Stimulated activated CD4-positive, alpha-beta T cell treated with anti-CD3 and anti-CD28 coated beads, Interleukin-1b, Interleukin-23, amount 100 ng/mL, for 24 hours (primary cell): ENCODE measurements around the gene ITGB7.
A peak's percentile ranks its signal among the peaks of the same experiment; 100 is the strongest.

ENCODE experiments used
- DNase-seq, 4 experiments: peaks; one replicate each; pipeline ENCODE4 v3.0.0-alpha.2; 2020; ENCODE audit warnings: low read depth in 4 of 4, low spot score in 1 of 4

Gene ITGB7

GRCh38 chr12:53231921-53232645 lies 25.0 kb upstream of the ITGB7 start, which contains the start of gene RARG:
Gene RARG, minus strand, starts transcription at chr12:53232209. Its CDS starts 4,664 bp downstream, at chr12:53227545.
- DNase-seq: peak in 2 of 4 experiments; percentile 56 to 67

- no peak for DNase-seq
These were observed 24.5 kb upstream of the ITGB7 start for GRCh38 chr12:53231671-53231920.

- no peak for DNase-seq
These were observed 23.2 kb upstream of the ITGB7 start for GRCh38 chr12:53230108-53230845.

GRCh38 chr12:53229454-53229853 lies 22.4 kb upstream of the ITGB7 start:
- no peak for DNase-seq

GRCh38 chr12:53227836-53228235 lies 20.8 kb upstream of the ITGB7 start:
- DNase-seq: no peak

GRCh38 chr12:53227341-53227740 lies 20.3 kb upstream of the ITGB7 start:
- DNase-seq: no peak

GRCh38 chr12:53226815-53227214 lies 19.8 kb upstream of the ITGB7 start:
- DNase-seq: no peak

- no peak for DNase-seq
These were observed 18.8 kb upstream of the ITGB7 start for GRCh38 chr12:53225635-53226424.

- DNase-seq: no peak
These were observed 18.0 kb upstream of the ITGB7 start for GRCh38 chr12:53224897-53225634.

GRCh38 chr12:53224061-53224896 lies 17.2 kb upstream of the ITGB7 start:
- no peak for DNase-seq

GRCh38 chr12:53223389-53224060 lies 16.5 kb upstream of the ITGB7 start:
- no peak for DNase-seq

GRCh38 chr12:53222806-53223261 lies 15.8 kb upstream of the ITGB7 start:
- DNase-seq: no peak

GRCh38 chr12:53222170-53222721 lies 15.2 kb upstream of the ITGB7 start:
- DNase-seq: no peak

GRCh38 chr12:53221203-53222080 lies 14.4 kb upstream of the ITGB7 start:
- no peak for DNase-seq

- peak in 3 of 4 experiments; percentile 57 to 78 (median 59) for DNase-seq
These were observed 13.7 kb upstream of the ITGB7 start for GRCh38 chr12:53220694-53221202.

GRCh38 chr12:53219956-53220693 lies 13.1 kb upstream of the ITGB7 start:
- peak in 2 of 4 experiments; percentile 66 to 70 for DNase-seq

GRCh38 chr12:53219292-53219955 lies 12.4 kb upstream of the ITGB7 start:
- DNase-seq: peak in 2 of 4 experiments; percentile 54 to 67
